GM19324 (cell line): ENCODE results near the gene KCNIP2.

ENCODE experiments used
- ATAC-seq: cut with Tn5 transposase; IDR thresholded peaks from one replicate; pipeline ENCODE4 v1.9.1; 2021; ENCODE audit warnings: mild to moderate bottlenecking, moderate library complexity; ENCODE audit not compliant: unreplicated experiment, low FRiP score

The KCNIP2 gene

GRCh38 chr10:101856626-101857025 is 13.0 kb upstream of the KCNIP2 start:
- ATAC-seq = no peak

- no peak for ATAC-seq
These were observed 8.0 kb upstream of the KCNIP2 start for GRCh38 chr10:101851411-101852116.

GRCh38 chr10:101850749-101851148 is 7.1 kb upstream of the KCNIP2 start:
- no peak for ATAC-seq

GRCh38 chr10:101848894-101849351 is 5.3 kb upstream of the KCNIP2 start:
- ATAC-seq = no peak

DNA sequence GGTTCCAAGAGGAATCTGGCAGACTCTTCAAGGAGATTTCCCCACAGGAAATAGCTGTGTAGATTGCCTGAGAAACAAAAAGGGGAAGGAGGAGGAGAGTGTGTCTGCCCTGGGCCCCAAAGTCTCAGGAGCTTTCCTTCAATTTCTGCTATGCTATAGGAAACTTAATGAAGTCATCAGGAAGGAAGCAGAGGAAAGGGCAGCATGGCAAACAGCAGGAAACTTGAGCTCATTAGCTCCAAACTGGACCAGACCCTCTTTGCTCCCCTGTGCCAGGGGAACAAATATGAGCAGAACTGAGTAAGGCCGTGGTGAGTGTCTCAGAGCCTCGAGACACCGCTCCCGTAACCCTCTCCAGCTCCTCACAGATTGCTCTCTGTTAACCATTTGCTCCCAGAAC is 4.8 kb upstream of the KCNIP2 start:
- ATAC-seq = no peak

GRCh38 chr10:101845893-101846292 is 2.3 kb upstream of the KCNIP2 start:
- no peak for ATAC-seq

- no peak for ATAC-seq
These were observed 1.8 kb downstream of the KCNIP2 start for GRCh38 chr10:101841826-101842225.

GRCh38 chr10:101840741-101841453 is 2.7 kb downstream of the KCNIP2 start:
- peak; percentile 59 for ATAC-seq

- ATAC-seq = no peak
These were observed 3.4 kb downstream of the KCNIP2 start for GRCh38 chr10:101840102-101840684.

DNA sequence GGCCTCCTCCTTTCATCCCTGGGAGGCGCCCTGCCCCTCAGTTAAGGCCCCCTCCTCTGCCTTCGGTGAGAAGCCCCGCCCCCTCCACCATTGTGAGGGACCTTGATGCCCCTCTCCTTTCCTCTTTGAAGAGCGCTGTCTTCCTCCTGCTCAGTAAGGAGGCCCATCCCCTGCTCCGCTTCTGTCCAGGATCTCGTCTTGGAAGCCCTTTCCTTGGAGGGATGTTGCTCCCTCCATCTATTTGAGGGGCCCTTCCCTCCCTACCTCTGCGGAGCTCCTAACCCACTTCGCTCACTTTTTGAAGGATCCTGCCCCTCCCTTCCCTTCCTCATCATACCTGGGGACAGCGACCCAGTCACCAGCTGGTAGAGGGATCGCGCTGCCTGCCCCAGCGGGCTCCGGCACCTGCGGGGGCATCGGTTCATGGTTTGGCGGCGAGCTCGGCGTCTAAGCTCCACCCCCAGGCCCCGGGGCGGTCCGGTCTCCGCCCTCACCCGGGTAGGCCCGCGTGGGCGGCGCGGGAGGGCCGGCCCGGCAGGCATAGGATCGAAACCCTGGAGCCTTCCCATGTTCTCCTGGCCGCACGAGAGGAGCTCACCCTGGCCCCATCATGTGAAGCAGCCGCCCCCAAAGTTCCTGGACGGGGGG is 4.1 kb downstream of the KCNIP2 start:
- ATAC-seq = peak; percentile 34

GRCh38 chr10:101839002-101839401 is 4.6 kb downstream of the KCNIP2 start:
- ATAC-seq = no peak

DNA sequence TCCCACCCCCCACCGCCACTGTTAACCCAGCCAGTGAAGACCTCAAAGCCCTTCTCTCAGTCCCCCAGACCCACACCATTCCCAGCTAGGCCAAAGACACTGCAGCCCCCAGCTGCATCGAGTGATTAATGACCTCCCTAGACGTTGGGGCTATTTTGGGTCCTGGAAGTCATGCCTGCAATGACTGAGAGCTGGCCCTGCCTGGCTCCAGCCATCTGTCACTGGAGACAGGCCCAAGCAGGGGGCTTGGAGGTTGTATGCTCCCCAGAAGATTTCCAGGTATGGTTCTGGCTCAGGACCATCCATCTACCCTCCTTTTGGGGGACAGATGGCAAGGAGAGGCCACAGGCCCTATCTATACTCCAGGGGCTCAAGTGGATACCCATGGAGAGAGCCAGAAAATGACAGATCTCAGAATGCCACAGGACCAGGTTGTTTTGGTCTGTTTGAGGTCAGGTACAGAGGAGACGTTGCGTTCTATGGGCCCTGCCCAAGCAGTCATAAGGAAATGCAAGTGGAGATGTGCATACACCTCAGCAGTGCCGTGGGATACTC is 5.1 kb downstream of the KCNIP2 start:
- no peak for ATAC-seq

DNA sequence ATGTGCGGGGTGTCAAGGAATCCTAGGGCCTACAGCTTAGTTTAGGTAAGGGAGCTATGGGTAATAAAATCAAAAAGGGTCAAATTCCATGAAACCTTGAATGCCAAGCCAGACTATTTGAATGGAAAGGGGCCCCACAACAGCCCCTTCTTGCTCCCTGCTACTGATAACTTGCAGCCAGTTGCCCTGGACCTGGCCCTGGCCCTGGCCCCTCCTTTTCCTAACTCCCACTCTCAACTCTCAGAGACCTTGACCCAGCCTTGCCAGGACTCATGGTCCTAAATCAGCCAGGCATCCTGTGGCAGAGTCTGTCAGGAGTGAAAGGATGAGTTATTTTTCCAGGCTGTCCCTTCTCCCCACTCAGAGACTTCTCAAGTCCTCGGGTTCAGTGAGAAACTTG is 5.9 kb downstream of the KCNIP2 start:
- no peak for ATAC-seq

DNA sequence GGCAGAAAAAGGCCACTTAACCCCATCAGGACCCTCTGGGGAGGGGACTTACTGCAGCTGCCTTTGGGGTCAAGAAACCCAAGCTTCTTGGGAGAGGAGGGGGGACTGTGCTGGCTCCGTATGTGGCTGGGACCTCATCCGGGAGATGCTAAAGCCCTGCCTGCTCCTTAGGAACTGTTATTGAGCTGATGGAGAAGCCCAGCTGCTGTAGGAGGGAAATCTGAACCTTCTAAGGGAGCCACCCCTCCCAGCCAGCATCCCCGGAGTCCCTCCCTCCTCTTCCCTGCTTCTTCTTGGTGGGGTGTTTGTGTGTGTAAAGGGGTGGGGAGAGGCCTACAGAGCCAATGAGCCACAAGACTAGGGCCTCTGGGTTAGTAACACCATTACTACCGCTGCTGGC is 8.2 kb downstream of the KCNIP2 start:
- ATAC-seq = no peak

- ATAC-seq = no peak
These were observed 9.3 kb downstream of the KCNIP2 start for GRCh38 chr10:101834341-101834740.

GRCh38 chr10:101833466-101833865 is 10.1 kb downstream of the KCNIP2 start:
- no peak for ATAC-seq

GRCh38 chr10:101832325-101832771 is 11.3 kb downstream of the KCNIP2 start:
- ATAC-seq = no peak

DNA sequence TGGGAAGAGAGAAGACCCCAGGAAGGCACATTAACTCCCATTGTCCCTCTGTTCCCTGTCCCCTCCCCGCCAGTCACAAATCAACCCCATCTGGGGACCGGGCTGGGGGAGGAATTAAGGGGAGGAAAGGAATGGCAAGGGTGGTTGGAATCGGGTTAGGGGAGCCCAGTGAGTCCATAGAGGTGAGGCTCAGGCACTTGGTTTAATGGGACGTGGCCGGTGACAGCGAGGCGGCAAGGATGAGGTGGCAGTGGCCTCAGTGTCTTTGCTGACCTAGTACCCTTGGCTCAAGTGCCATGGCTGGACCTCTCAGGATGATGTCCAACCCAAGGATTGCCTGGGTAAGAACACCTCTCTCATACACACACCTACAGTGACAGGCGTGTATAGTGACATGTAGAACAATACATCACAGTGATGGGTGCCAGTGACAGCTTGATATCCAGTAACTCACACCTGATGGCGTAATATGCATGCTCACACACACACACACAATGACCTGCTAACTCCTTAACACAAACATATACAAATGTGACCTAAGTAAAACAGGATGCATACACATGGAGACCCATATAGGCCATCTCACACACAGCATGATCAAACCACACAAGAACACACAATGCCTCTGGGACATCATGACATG is 12.3 kb downstream of the KCNIP2 start:
- ATAC-seq = no peak

DNA sequence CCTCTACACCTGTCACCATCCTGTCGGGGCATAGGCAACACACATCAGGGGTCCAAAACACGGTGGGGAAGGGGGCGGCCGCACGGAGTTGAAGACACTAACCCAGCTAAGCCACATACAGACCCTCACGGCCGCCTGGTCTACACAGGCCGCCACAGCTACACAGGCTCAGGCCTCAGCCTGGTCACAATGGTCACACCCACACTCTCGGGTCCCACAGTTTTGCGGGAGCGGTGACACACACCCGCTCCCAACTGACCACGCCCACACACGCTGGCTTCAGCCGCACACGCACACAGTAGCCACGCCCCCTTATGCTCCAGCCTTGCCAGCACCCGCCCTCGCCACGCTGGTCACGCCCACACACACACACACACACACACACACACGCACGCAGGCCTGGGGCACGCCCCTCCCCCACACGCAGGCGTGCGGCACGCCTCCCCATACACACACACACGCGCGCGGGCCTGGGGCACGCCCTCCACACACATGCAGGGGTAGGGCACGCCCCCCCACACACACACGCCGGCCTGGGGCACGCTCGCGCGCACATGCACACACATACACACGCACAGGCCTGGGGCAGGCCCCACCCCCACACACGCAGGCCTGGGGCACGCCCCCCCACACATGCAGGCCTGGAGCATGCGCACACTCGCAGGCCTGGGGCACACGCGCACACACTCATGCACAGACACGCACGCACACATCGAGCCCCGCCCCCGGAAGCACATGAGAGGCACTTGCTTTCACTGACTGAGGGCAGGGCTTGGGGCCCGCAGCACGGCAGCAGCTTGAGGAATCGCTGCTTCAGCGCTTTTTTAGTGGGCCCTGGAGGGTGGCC is 13.1 kb downstream of the KCNIP2 start:
- ATAC-seq = peak; percentile 77
